Measurements from ENCODE around the gene ARHGAP10. TPM values are rescaled to one million over a fixed set of nuclear protein-coding genes. Genes with fewer than 3 reads are reported as not detected.
A peak's percentile ranks its signal among the peaks of the same experiment; 100 is the strongest.

The ARHGAP10 gene
- total RNA-seq, 2 experiments from 2014 or later = 6.5 to 6.6 TPM

DNA sequence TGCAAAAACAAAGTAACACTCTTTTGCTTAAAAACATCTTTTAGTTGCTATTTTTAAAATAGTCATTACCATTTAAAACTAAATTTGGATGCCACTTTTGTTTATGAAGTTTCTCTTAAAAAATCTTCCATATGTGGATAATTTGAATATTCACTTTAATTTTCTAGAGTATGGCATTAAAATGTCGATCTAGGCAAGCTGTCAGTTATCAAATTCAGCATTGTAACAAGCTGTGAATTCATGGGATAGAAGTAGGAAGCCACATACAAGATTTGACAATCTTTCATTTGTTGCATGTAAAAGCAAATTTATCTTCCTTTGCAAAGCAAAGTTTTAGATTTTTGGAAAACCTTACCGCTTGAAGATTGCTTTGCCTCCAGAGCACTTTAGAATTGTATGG lies 191.5 kb downstream of the ARHGAP10 start:
- DNase-seq = no peak
- Mint-ChIP-seq H3K27ac (no peak overlapping the region), H3K4me3 (no peak overlapping the region), H3K4me1 (peaks cover 1% of the 10 kb centered on the region), H3K27me3 (no peaks in the 10 kb centered on the region), H3K9me3 (no peaks in the 10 kb centered on the region), H3K36me3 (no peaks in the 10 kb centered on the region)
- POLR2A ChIA-PET = no interaction called here
- no peak for ATAC-seq (ENCODE audit: low read depth)

DNA sequence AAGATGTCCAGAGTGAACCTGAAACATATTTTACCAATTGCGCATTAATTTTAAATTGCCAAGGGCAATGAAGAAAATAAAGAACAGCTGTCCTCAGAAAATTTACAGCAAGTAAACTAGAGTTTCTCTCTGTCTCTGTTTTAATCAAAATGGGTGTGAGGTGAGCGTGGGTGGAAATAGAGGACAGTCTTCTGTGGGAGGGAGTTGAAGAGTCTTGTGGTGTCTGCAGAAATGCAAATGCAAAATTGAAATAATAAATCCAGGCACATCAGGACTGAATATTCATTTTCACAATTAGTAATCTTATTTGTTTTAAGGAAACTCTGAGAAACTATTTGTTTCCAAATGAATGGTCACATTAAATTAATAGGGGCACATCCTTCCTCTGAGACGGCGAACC lies 192.0 kb downstream of the ARHGAP10 start:
- POLR2A ChIA-PET = no interaction called here
- Mint-ChIP-seq H3K4me3 (no peak overlapping the region), H3K27ac (no peak overlapping the region), H3K27me3 (no peaks in the 10 kb centered on the region), H3K36me3 (no peaks in the 10 kb centered on the region), H3K9me3 (no peaks in the 10 kb centered on the region), H3K4me1 (peaks cover 1% of the 10 kb centered on the region)
- no peak for ATAC-seq (ENCODE audit: low read depth)
- DNase-seq = no peak

DNA sequence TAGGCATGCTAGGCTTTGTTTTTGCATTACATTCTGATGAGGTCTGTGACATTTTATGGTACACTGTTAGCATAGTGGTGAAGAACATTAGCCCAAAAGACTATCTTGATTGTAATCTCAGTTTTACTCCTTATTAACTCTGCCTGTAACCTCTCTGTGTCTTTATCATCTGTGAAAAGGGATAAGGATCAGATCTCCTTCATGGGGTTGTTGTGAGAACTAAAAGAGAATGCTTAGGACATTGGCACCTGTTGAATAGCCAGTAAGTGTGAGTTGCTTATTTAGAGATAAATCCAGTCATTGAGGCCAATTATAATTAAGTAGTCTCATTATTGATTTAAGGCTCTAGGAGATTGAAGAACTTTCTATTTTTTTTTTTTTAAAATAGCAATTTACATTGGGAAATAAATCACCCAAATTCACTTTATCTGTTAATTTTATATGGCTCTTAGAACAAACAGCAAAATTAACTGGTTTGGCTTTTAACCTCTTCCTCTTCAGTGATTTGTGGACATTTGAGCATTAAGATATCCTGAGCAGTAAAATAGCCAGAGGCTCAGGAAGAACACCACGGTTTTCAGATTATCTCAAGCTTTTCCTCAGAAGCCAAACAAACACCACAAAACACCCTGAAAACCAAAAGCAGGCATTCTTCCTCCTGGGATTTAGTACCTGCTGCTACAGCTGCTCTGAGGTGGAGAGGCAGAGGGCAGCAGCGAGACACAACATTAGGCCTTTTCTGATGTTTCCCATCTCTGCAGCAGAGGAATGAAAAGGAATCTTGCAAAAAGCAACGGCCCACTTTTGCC lies 192.9 kb downstream of the ARHGAP10 start:
- H3K27me3 Mint-ChIP-seq = no peaks in the 10 kb centered on the region
- no peaks in the 10 kb centered on the region for H3K36me3 Mint-ChIP-seq
- H3K4me3 Mint-ChIP-seq = no peak overlapping the region
- ATAC-seq (ENCODE audit: low read depth) (no peak), DNase-seq (no peak)
- peaks cover 1% of the 10 kb centered on the region for H3K4me1 Mint-ChIP-seq
- no peak overlapping the region for H3K27ac Mint-ChIP-seq
- POLR2A ChIA-PET = no interaction called here
- no peaks in the 10 kb centered on the region for H3K9me3 Mint-ChIP-seq

DNA sequence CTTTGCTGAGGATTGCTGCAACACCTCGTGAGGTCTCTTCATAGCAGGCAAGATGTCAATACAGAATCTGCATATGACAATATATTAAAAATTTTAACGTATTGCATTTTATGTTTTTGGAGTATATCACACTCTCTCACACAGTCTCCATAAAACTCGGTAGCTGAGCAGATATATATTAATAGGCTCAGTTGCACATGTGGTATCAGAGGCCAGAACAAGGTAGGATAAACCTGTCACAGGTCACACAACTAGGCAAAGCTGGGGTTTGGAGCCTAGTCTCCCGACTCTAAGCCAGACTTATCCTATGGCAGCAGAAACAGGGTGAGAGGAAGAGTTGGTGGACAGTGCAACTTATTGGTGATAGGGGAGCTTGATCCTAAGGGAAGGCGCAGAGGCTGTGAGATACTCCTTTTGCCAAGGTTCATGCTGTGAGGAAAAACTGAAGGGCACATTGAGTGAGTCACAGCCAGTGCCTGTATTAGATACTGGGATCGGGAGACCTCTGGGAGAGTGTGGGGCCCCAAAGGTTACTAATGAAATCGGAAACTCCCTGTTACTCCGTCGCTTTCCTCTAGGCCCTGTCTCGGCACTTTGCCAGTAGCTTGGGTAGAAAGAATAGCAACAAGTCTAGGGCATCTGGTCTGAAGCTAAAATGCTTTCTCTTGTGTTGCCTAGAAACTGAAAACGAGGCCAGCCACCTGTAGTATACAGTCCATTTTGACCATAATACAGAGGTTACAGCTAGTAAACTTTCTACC lies 195.7 kb downstream of the ARHGAP10 start:
- Mint-ChIP-seq H3K36me3 (no peaks in the 10 kb centered on the region), H3K4me1 (peaks cover 1% of the 10 kb centered on the region), H3K4me3 (no peak overlapping the region), H3K27me3 (no peaks in the 10 kb centered on the region), H3K9me3 (no peaks in the 10 kb centered on the region), H3K27ac (no peak overlapping the region)
- POLR2A ChIA-PET = no interaction called here
- ATAC-seq (ENCODE audit: low read depth) = no peak
- no peak for DNase-seq

DNA sequence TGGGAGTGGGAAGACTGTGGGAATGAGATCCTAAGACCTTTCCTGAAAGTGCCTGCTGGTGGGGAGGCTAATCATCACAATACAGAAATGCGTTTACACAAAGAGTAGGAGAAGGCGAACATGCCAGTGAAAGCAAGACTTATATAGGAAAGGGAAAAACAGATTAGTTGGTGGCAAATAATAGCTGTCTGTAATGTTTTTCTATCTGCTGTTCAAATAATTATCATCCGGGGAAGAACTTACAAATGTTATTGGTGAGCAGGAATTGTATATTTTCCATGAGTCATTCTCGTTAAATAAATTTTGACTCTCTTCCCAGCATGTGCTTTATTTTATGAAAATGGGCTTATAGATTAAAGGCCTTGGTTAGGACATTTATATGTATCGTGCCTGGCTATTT lies 196.5 kb downstream of the ARHGAP10 start:
- Mint-ChIP-seq H3K4me1 (peaks cover 1% of the 10 kb centered on the region), H3K9me3 (no peaks in the 10 kb centered on the region), H3K4me3 (no peak overlapping the region), H3K27ac (no peak overlapping the region), H3K27me3 (no peaks in the 10 kb centered on the region), H3K36me3 (no peaks in the 10 kb centered on the region)
- ATAC-seq (ENCODE audit: low read depth) (no peak), DNase-seq (no peak)
- POLR2A ChIA-PET = no interaction called here

DNA sequence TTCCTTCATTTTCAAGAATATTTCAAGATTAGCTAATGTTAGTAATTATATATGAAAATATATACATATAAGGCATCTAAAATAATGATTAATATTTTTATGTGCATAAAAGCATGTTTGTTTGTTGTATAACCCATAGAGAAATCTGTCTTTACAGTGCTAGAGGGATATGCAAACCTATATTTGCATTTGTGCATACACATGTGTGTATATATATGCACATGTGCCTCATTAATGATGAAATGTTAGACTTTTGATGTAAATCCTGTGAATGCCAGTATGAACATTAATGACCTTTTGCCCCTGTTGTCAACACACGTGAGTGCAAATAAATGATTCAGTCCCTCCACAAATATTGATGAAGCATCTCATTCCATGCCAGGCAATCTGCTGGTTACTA lies 197.9 kb downstream of the ARHGAP10 start:
- Mint-ChIP-seq H3K9me3 (no peaks in the 10 kb centered on the region), H3K27me3 (no peaks in the 10 kb centered on the region), H3K27ac (no peak overlapping the region), H3K4me1 (no peaks in the 10 kb centered on the region), H3K4me3 (no peak overlapping the region), H3K36me3 (no peaks in the 10 kb centered on the region)
- ATAC-seq (ENCODE audit: low read depth) = no peak
- POLR2A ChIA-PET = no interaction called here
- DNase-seq = no peak

DNA sequence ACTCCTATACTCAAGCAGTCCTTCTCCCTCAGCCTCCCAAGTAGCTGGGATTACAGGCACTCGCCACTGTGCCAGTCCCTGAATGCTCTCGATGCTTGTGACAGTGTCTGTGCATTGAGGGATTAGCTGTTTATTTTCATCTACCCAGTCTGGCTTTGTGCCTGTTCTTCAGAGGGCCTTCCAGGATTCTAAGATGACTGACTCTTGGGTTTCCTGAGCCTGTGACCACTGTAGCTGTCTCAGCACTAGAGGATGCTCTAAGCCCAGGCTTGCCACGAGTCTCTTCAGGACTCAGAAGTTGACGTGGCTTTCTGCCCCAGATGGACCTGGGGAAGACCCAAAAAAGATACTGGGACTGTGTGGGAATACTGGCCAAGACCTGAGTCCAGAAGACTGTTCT lies 201.4 kb downstream of the ARHGAP10 start:
- DNase-seq (no peak), ATAC-seq (ENCODE audit: low read depth) (peak; percentile 54)
- no peak overlapping the region for H3K27ac Mint-ChIP-seq
- H3K36me3 Mint-ChIP-seq = no peaks in the 10 kb centered on the region
- POLR2A ChIA-PET = no interaction called here
- H3K27me3 Mint-ChIP-seq = no peaks in the 10 kb centered on the region
- no peak overlapping the region for H3K4me3 Mint-ChIP-seq
- no peaks in the 10 kb centered on the region for H3K4me1 Mint-ChIP-seq
- H3K9me3 Mint-ChIP-seq = no peaks in the 10 kb centered on the region

DNA sequence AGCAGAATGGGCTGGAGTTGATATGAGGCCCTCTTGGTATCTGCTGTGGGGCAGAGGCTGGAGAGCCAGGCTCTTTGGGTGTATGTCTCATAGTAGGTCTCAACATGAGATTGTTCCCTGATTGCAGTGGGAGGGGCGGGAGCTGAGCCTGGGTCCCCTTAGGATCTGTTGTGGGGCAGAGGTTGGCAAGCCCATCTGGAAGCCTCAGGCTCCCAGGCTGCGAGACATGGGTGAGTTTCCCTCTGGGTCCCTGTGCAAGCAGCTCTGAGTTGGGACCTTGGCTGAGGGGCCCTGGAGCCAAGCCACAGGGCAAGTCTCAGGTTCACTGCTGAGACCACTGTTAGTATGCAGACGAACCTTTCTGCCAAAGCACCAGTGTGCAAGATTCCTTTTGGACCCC lies 201.9 kb downstream of the ARHGAP10 start:
- POLR2A ChIA-PET = no interaction called here
- no peak for ATAC-seq (ENCODE audit: low read depth)
- H3K4me3 Mint-ChIP-seq = no peak overlapping the region

DNA sequence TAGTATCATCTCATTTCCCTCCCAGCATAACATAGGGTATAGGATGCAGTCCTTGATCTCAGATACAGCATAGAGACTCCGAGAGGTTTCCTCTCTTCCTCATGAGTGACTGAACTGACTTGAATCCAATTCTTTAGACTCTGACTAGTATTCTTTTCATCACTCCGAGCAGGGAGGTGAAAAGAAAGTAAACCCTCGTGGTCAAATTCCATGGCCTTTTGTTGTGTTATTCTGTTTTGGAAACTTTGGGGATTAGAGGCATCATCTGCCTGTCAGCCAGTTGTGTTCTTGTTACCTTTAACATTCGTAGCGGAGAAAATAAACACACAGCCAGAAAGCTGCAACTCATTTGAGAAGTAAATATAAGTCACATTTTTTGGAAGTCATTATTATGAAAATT lies 206.6 kb downstream of the ARHGAP10 start:
- Mint-ChIP-seq H3K4me1 (peaks cover 12% of the 10 kb centered on the region), H3K27me3 (no peaks in the 10 kb centered on the region), H3K36me3 (peaks cover 1% of the 10 kb centered on the region), H3K9me3 (no peaks in the 10 kb centered on the region), H3K27ac (no peak overlapping the region), H3K4me3 (no peak overlapping the region)
- no peak for DNase-seq
- POLR2A ChIA-PET = no interaction called here
- ATAC-seq (ENCODE audit: low read depth) = no peak

More for the DNA sequence above, 201.9 kb downstream of the ARHGAP10 start:
- Mint-ChIP-seq H3K4me1 (no peaks in the 10 kb centered on the region), H3K27ac (no peak overlapping the region), H3K36me3 (no peaks in the 10 kb centered on the region), H3K27me3 (no peaks in the 10 kb centered on the region), H3K9me3 (no peaks in the 10 kb centered on the region)
- no peak for DNase-seq

DNA sequence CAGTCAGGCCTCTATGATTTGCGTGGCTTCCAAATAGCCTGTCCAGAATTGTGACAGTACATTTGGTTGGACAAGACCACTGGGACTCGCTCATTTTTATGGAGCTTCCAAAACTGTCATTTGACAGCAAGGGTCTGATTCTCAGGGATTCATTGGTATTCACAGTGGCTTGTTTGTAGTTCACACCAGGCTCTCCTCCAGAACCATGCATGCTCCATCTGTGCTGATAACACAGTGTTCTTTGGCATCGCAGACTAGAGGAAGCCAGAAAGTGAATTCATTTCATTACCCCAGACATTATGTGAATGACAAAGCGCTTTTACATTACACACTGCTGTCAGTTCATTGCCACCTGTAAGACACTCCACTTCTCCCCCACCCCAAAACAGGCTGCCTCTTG lies 208.3 kb downstream of the ARHGAP10 start:
- H3K27me3 Mint-ChIP-seq = no peaks in the 10 kb centered on the region
- POLR2A ChIA-PET = no interaction called here

DNA sequence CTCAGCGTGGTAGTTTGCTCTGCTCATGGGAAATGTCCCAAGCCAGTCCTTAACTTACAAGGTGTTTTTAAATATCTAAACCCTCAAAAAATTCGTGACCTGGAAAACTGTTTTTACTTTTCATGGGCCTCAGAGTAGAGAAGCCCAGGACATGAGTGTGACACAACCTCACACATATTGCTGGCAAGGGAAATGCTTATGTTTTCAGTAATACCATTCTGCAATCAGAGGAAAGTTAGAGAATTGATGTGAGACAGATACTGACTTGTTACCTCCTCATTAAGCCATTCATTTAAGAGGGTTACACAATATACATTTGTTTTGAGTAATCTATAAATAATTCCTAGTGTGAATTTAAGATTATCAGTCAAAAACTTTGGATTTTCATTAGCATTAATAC lies 209.5 kb downstream of the ARHGAP10 start:
- H3K4me3 Mint-ChIP-seq = no peak overlapping the region
- ATAC-seq (ENCODE audit: low read depth) (no peak), DNase-seq (no peak)
- no peaks in the 10 kb centered on the region for H3K9me3 Mint-ChIP-seq
- peaks cover 27% of the 10 kb centered on the region for H3K4me1 Mint-ChIP-seq
- no peak overlapping the region for H3K27ac Mint-ChIP-seq
- no peaks in the 10 kb centered on the region for H3K27me3 Mint-ChIP-seq
- H3K36me3 Mint-ChIP-seq = peaks cover 8% of the 10 kb centered on the region
- POLR2A ChIA-PET = no interaction called here

More for the DNA sequence above, 208.3 kb downstream of the ARHGAP10 start:
- Mint-ChIP-seq H3K4me1 (peaks cover 27% of the 10 kb centered on the region), H3K36me3 (peaks cover 4% of the 10 kb centered on the region), H3K4me3 (no peak overlapping the region), H3K27ac (no peak overlapping the region), H3K9me3 (no peaks in the 10 kb centered on the region)
- ATAC-seq (ENCODE audit: low read depth) (no peak), DNase-seq (no peak)

DNA sequence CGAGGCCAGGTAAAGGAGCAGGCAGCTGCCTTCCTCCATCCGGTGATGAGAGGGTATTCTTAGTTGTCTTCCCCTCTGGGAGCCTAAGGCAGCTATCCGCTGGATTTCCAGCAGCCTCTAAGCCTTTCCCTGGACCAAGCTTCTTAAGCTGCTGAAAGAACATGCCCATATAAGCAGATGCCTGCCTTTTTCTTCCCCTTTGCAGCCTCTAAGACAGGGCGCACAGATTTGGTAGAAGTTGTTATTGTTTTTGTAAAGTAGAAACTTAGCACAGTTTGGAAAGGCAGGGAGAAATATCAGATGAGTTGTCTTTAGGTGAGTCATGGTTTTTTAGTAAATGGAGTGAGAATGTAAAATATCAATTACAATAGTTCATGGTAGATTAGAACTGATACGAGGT lies 210.8 kb downstream of the ARHGAP10 start:
- no peak for DNase-seq
- ATAC-seq (ENCODE audit: low read depth) = peak; percentile 41
- Mint-ChIP-seq H3K9me3 (no peaks in the 10 kb centered on the region), H3K36me3 (peaks cover 12% of the 10 kb centered on the region), H3K4me1 (peaks cover 27% of the 10 kb centered on the region), H3K27me3 (no peaks in the 10 kb centered on the region), H3K27ac (peak overlapping the region; percentile 23), H3K4me3 (peak overlapping the region; percentile 29)
- POLR2A ChIA-PET = interaction anchor here (1.2 to 2.0 kb wide), 4 partner anchors 110 to 500 kb away, joined by 3 to 9 read pairs (median 6); partner anchors contain the start of genes NR3C2 and PRMT9

DNA sequence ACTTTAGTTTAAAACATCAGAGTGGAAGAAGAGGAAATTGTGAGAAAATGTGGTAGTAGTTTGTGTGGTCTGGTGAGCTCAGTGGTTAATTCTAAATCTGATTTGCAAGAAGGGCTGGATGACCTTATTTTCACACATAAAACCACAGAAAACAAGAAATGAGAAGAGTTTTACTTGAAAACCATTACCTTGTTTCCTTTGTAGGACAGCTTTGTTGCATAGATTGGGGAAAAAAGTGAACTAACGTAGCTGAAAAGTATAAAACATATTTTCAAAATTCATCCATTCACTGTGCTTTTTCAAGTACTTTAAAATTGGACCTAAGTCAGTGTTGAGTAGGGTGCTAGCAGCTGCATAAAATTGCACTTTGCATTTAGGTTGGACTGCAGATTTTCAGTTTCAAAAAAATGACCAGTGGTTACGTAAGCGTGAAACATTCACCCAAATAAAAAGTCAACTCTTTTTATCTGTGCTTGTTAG lies 211.3 kb downstream of the ARHGAP10 start:
- Mint-ChIP-seq H3K4me1 (peaks cover 27% of the 10 kb centered on the region), H3K4me3 (peak overlapping the region; percentile 29), H3K27me3 (no peaks in the 10 kb centered on the region), H3K9me3 (no peaks in the 10 kb centered on the region), H3K27ac (peak overlapping the region; percentile 23), H3K36me3 (peaks cover 14% of the 10 kb centered on the region)
- no peak for DNase-seq
- peak; percentile 67 for ATAC-seq (ENCODE audit: low read depth)
- POLR2A ChIA-PET = interaction anchor here (0.8 to 2.0 kb wide), 5 partner anchors 109 to 502 kb away, joined by 3 to 9 read pairs (median 5); partner anchors contain the start of genes NR3C2 and PRMT9

DNA sequence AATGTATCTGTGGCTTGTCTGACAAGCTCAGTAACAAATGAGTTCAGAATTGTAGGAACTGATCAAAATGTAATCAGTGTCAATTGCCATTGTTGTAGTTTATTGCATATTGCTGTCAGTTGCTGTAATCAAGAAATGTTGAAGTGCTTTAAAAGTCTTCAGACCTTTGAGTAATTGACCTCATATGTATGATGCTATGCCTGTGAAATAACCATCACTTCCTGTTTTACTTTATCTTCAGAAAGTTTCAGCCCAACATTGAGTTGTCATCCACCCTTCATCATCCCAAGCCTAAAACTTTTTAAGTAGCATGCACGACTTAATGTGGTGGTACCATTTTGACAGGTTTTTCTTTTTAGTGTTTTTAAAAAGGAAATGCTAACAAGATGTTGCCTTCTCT lies 212.4 kb downstream of the ARHGAP10 start:
- POLR2A ChIA-PET = interaction anchor here (0.8 to 2.0 kb wide), 2 partner anchors 498 to 501 kb away, joined by 3 to 5 read pairs; partner anchors contain the start of gene NR3C2
- Mint-ChIP-seq H3K9me3 (no peaks in the 10 kb centered on the region), H3K27me3 (no peaks in the 10 kb centered on the region), H3K4me1 (peaks cover 27% of the 10 kb centered on the region), H3K36me3 (peaks cover 16% of the 10 kb centered on the region), H3K27ac (peak overlapping the region; percentile 36), H3K4me3 (peak overlapping the region; percentile 23)
- peak; percentile 55 for ATAC-seq (ENCODE audit: low read depth)
- DNase-seq = no peak

Measured in activated naive CD8-positive, alpha-beta T cell treated with anti-CD3 and anti-CD28 coated beads, Interleukin-2, amount 10 ng/mL, durations not matched to agents 7 days and 5 days (primary cell).